Heart right ventricle (tissue), 16 donors: ENCODE measurements around the gene CCDC63. TPM values are rescaled to one million over a fixed set of nuclear protein-coding genes. Genes with fewer than 3 reads are reported as not detected.

ENCODE experiments used
- ATAC-seq, 8 donors: fragments of 200-7000 bp; cut with Tn5 transposase; one replicate each; pipeline ENCODE4 v1.9.1; 2020; ENCODE audit warnings: mild to moderate bottlenecking in 8 of 8, moderate library complexity in 8 of 8, moderate number of reproducible peaks in 1 of 8
- DNase-seq, 2 donors: peaks; one replicate each; pipeline ENCODE4 v3.0.0-alpha.2; 2020
- H3K27ac ChIP-seq, 10 donors: fragments of 200-600 bp; sonication (generic) in 2 of 10; one replicate each; pipeline versions ENCODE4 v1.5.0 to v1.8.0; 2020 to 2022; ENCODE audit warnings: mild to moderate bottlenecking in 3 of 10
- H3K27me3 ChIP-seq, 7 donors: fragments of 200-600 bp; one replicate each; pipeline ENCODE4 v1.8.0; 2021 to 2022; ENCODE audit warnings: mild to moderate bottlenecking in 2 of 7
- H3K36me3 ChIP-seq, 9 donors: fragments of 200-600 bp; sonication (generic) in 1 of 9; one replicate each; pipeline versions ENCODE4 v1.5.0 to v1.8.0; 2020 to 2022; ENCODE audit warnings: mild to moderate bottlenecking in 2 of 9
- H3K4me1 ChIP-seq, 9 donors: fragments of 200-600 bp; sonication (generic) in 1 of 9; one replicate each; pipeline versions ENCODE4 v1.5.0 to v1.8.0; 2020 to 2022; ENCODE audit warnings: mild to moderate bottlenecking in 4 of 9
- H3K4me3 ChIP-seq, 10 donors: fragments of 200-600 bp; sonication (generic) in 2 of 10; one replicate each; pipeline versions ENCODE4 v1.5.0 to v1.8.0; 2020 to 2022; ENCODE audit warnings: mild to moderate bottlenecking in 7 of 10, moderate library complexity in 2 of 10
- H3K9me3 ChIP-seq, 11 donors: fragments of 200-600 bp in 10 of 11; sonication (generic) in 2 of 11; one replicate each; pipeline versions ENCODE4 v1.5.0 to v1.8.0; 2013 to 2022; ENCODE audit warnings: mild to moderate bottlenecking in 2 of 11, control low read depth in 1 of 11, moderate library complexity in 1 of 11
- WGBS, 2 donors: extraction: QIAGEN DNeasy Blood & Tissue Kit; methylation state at CpG; one replicate each; pipeline ENCODE4 v1.1.7; 2013; ENCODE audit warnings: inconsistent platforms in 1 of 2; 5-methylcytosine and 5-hydroxymethylcytosine counted together
- intact Hi-C, 10 donors: fragments of 100-400 bp; cut with DNase I; formaldehyde crosslinking; loops; one replicate each; pipeline versions ENCODE4 v1.11.1 to v1.14.2; 2022
- polyA plus RNA-seq, 2 donors: library from polyadenylated mRNA; stranded (reverse); fragments of 200-250 nt; gene quantifications; one replicate each; pipeline ENCODE4 v1.2.3, GENCODE V29; 2013
- total RNA-seq, 10 donors: library from RNA; stranded (reverse); fragmentation: NEBNext Ultra II Directional in 3 of 10; extraction: Animal tissue kit (Norgen Biotek cat#: 25700) in 3 of 10; gene quantifications; one replicate each; pipeline versions ENCODE4 v1.2.1 to v1.2.4, GENCODE V29; 2021 to 2023
- TF ChIP-seq, protein P1 (sequence below), 9 donors: fragments of 200-600 bp; sonication (generic) in 2 of 9; IDR thresholded peaks; one replicate each; pipeline versions ENCODE4 v1.5.0 to v1.8.0; 2021 to 2022; ENCODE audit warnings: antibody characterized with exemption in 9 of 9, mild to moderate bottlenecking in 5 of 9, moderate library complexity in 1 of 9
- donor health status: Arrhythmogenic right ventricular cardiomyopathy.
- donor health status: ischemic (EF 13 %, LVEDD 7.1; RV severe dilation, severe dysfunction).
- donor health status: healthy with polysubstance abuse.
- donor health status: DM: no; HTN: yes; CAD: no.
- donor health status: DM: no; HTN: no; CAD: no.
- donor health status: ischemic (EF 25% LVEDD 6.9; RV normal size, moderate dysfunction).
- donor health status: ischemic (EF 25% LVEDD 5.7; RV mildly dilated, moderate dysfunction).
- donor health status: healthy.
- donor health status: DM: yes; HTN: yes; CAD: no.
- donor health status: Ischemic cardiomyopathy.
- donor health status: ischemic (EF 35%, LVEDD 5.7; RV mildly dilated, moderate dysfunction).
- donor health status: nonischemic (EF 11% LVEDD 7.7; RV severe dilation, severe dysfunction).
- donor health status: DM: yes; HTN: yes; CAD: no.
- donor health status: PGD.
- donor health status: ischemic (EF 29% LVEDD 5.4; RV normal size, mild dysfunction).
- donor health status: nonischemic (EF 23%, LVEDD 6.1; RV moderate dilation, normal function).

CCDC63 gene
- total and polyA plus RNA-seq, 12 donors, result not detected

DNA sequence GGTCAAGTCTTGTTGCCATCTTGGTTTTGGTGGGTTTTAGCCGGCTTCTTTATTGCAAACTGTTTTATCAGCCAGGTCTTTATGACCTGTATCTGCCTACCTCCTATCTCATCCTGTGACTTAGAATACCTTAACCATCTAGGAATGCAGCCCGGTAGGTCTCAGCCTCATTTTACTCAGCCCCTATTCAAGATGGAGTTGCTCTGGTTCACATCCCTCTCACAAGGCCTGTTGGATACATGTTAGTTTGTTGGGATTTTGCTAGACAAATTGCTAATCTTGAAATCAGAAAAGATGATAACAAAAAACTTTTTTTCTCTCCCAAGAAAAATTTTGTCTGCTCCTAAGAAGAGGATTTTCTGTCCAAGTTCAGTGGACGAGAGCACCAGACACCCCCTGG, 27.6 kb upstream of the CCDC63 start:
- no peaks in the 10 kb centered on the region for H3K4me1 ChIP-seq
- no peak overlapping the region for H3K27ac ChIP-seq
- no peaks in the 10 kb centered on the region for H3K36me3 ChIP-seq
- no peak for ATAC-seq
- 89 to 91% methylated on average over 3 of the region's 3 CpGs for WGBS, 2 donors
- DNase-seq, result no peak
- intact Hi-C loops, result no loop called here
- no peaks in the 10 kb centered on the region for H3K9me3 ChIP-seq
- peaks cover 0 to under 1% (median 0%) of the 10 kb centered on the region in 7 donors for H3K27me3 ChIP-seq
- TF ChIP-seq, protein P1, sequence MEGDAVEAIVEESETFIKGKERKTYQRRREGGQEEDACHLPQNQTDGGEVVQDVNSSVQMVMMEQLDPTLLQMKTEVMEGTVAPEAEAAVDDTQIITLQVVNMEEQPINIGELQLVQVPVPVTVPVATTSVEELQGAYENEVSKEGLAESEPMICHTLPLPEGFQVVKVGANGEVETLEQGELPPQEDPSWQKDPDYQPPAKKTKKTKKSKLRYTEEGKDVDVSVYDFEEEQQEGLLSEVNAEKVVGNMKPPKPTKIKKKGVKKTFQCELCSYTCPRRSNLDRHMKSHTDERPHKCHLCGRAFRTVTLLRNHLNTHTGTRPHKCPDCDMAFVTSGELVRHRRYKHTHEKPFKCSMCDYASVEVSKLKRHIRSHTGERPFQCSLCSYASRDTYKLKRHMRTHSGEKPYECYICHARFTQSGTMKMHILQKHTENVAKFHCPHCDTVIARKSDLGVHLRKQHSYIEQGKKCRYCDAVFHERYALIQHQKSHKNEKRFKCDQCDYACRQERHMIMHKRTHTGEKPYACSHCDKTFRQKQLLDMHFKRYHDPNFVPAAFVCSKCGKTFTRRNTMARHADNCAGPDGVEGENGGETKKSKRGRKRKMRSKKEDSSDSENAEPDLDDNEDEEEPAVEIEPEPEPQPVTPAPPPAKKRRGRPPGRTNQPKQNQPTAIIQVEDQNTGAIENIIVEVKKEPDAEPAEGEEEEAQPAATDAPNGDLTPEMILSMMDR (IDR thresholded peaks at IDR 0.05), result no peak
- H3K4me3 ChIP-seq, result no peak overlapping the region

DNA sequence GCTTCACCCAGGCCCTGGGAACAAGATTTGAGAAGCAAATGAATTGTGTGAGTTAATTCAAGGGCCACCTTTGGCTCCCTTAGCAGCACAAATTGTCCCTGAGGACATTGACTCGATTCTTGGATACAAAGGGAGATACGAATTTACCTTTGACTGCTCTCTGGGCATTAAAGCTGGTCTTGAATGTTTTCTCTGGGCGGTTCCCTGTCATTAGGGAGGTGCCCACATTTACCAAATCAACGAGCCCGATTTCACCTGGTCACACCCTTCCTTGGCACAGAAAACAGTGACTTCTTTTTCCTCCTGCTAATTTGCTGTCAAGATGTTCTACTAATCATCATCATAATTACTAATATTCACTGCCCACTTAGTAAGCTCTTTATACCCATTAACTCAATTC, 27.1 kb upstream of the CCDC63 start:
- H3K27ac ChIP-seq, result no peak overlapping the region
- no peaks in the 10 kb centered on the region for H3K4me1 ChIP-seq
- no peaks in the 10 kb centered on the region for H3K9me3 ChIP-seq
- no peak overlapping the region for H3K4me3 ChIP-seq
- DNase-seq, result no peak
- WGBS, 2 donors, result 71 to 82% methylated on average over 5 of the region's 5 CpGs
- intact Hi-C loops, result loop anchor here in 8 of 10 donors (10.0 kb wide), 7 partner anchors 75 to 365 kb away; partner anchors contain the start of genes TCTN1 (in 5 of the 8), ARPC3 (in 2 of the 8), RAD9B (in 2 of the 8) and VPS29 (in 2 of the 8)
- no peaks in the 10 kb centered on the region for H3K27me3 ChIP-seq
- TF ChIP-seq, protein P1 (IDR thresholded peaks at IDR 0.05), result no peak
- H3K36me3 ChIP-seq, result no peaks in the 10 kb centered on the region
- ATAC-seq, result no peak

DNA sequence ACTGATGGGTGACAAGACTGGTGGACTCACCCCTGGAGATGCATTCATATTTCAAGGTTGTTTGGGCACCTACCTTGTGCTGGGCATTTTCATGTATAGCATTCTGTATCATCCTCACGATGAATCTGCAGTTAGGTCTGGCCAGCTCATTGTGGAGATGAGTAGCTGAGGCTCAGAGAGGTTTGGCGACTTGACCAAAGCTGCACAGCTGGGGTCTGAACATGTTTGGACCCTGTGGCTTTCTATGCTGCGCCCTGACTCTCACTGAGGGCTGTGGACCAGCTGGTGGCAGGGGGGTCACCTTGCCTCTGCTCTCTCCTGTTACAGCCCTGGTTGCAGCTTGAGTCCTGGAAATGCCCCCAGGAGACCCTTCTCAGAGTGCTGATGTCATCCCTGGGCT, 24.9 kb upstream of the CCDC63 start:
- 93 to 96% methylated on average over 3 of the region's 3 CpGs for WGBS, 2 donors
- H3K27me3 ChIP-seq, result no peaks in the 10 kb centered on the region
- H3K4me3 ChIP-seq, result no peak overlapping the region
- DNase-seq (no peak), ATAC-seq (no peak)
- H3K27ac ChIP-seq, result no peak overlapping the region
- TF ChIP-seq, protein P1 (IDR thresholded peaks at IDR 0.05), result no peak
- no peaks in the 10 kb centered on the region for H3K36me3 ChIP-seq
- intact Hi-C loops, result loop anchor here in 8 of 10 donors (10.0 kb wide), 7 partner anchors 77 to 367 kb away; partner anchors contain the start of genes TCTN1 (in 5 of the 8), ARPC3 (in 2 of the 8), RAD9B (in 2 of the 8) and VPS29 (in 2 of the 8)
- peaks cover 0 to 4% (median 0%) of the 10 kb centered on the region in 9 donors for H3K4me1 ChIP-seq
- H3K9me3 ChIP-seq, result no peaks in the 10 kb centered on the region

DNA sequence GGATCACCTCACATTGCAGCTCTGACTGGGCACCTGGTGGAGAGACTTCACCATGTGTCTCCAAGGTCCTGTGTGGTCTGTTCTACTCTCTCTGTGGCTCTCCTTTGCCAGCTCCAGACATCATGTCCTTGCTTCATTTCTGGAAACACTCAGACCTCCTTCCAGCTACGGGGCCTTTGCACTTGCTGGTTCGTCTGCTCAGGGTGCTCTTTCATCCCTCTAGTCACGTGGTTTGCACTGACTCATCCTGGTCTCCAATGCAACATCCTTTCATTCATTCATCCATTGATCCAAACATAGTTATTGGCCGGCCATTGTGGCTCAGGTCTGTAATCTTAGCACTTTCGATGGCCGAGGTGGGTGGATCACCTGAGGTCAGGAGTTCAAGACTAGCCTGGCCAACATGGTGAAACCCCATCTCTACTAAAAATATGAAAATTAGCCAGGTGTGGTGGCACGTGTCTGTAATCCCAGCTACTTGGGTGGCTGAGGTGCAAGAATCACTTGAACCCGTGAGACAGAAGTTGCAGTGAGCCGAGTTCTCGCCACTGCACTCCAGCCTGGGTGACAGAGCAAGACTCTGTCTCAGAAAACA, 23.9 kb upstream of the CCDC63 start:
- WGBS, 2 donors, result 92 to 94% methylated on average over 10 of the region's 10 CpGs
- TF ChIP-seq, protein P1 (IDR thresholded peaks at IDR 0.05), result no peak
- Histone ChIP-seq H3K4me3 (no peak overlapping the region), H3K9me3 (no peaks in the 10 kb centered on the region), H3K4me1 (peaks cover 0 to 6% (median 0%) of the 10 kb centered on the region in 9 donors), H3K36me3 (no peaks in the 10 kb centered on the region), H3K27ac (no peak overlapping the region), H3K27me3 (no peaks in the 10 kb centered on the region)
- intact Hi-C loops, result loop anchor here in 8 of 10 donors (10.0 kb wide), 7 partner anchors 78 to 368 kb away; partner anchors contain the start of genes TCTN1 (in 5 of the 8), ARPC3 (in 2 of the 8), RAD9B (in 2 of the 8) and VPS29 (in 2 of the 8)
- ATAC-seq (no peak), DNase-seq (no peak)
